Epithelial cell of esophagus (primary cell): ENCODE measurements around the gene CDH6.

ENCODE experiments used
- DNase-seq: peaks from one replicate; pipeline ENCODE4 v3.0.0; 2010; ENCODE audit warnings: low read depth
- H3K4me3 ChIP-seq: 2 replicates; pipeline ENCODE4 v1.5.1; 2011; ENCODE audit warnings: mild to moderate bottlenecking, low read length, control low read depth
- TF ChIP-seq, protein P1 (sequence below): IDR thresholded peaks from 2 replicates; pipeline ENCODE4 v1.5.1; 2011; ENCODE audit warnings: low read depth, mild to moderate bottlenecking, low read length, control low read depth, inconsistent platforms; ENCODE audit not compliant: insufficient read depth; ENCODE audit errors: missing control alignments

Gene CDH6

DNA sequence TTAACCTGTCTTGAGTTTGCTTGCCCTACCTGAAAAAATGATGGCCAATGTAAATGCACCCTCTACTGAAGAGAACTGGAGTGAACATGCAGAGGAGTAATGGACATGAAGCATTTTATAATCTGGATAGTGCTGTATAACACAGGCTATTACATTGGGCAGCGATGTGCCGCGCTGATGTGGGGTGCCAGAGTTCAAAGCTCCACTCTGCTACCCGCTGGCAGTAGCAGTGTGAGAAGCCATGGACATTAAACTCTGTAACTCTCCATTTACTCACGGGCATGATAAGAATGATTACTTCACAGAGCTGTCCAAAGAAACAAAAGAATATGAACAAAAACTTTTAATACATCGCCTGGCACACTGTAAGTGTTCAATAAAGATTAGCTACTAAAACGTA, 7.5 kb upstream of the CDH6 start:
- DNase-seq: no peak
- TF ChIP-seq, protein P1, sequence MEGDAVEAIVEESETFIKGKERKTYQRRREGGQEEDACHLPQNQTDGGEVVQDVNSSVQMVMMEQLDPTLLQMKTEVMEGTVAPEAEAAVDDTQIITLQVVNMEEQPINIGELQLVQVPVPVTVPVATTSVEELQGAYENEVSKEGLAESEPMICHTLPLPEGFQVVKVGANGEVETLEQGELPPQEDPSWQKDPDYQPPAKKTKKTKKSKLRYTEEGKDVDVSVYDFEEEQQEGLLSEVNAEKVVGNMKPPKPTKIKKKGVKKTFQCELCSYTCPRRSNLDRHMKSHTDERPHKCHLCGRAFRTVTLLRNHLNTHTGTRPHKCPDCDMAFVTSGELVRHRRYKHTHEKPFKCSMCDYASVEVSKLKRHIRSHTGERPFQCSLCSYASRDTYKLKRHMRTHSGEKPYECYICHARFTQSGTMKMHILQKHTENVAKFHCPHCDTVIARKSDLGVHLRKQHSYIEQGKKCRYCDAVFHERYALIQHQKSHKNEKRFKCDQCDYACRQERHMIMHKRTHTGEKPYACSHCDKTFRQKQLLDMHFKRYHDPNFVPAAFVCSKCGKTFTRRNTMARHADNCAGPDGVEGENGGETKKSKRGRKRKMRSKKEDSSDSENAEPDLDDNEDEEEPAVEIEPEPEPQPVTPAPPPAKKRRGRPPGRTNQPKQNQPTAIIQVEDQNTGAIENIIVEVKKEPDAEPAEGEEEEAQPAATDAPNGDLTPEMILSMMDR: no peak
- H3K4me3 ChIP-seq: no peak overlapping the region

DNA sequence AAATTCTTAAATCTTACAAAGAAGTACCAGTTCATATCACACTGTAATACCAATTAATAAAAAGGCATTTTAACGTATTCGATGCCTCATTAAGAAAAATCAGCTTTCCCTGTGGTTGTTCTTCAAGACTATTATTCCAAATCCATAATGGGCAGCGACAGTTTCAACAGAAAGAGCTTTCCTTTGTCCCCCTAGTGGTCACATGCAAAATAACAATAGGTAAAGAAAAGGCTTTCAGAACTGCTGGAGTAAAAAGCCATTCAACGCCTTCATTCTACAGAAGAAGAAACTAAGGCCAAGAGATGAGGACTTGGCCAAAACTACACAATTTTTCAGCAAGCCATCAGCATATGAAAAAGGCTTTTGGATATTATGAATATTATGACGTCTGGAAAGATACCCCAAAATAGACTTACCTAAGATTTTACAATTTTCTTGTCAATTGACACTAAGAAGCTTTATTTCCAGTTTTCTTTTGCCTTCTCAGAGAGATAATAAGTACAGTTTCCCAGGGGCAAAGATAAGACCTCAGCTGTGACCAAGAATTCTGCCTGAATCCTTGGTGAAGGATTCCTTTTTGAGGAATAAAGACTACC, 6.7 kb upstream of the CDH6 start:
- no peak overlapping the region for H3K4me3 ChIP-seq
- TF ChIP-seq, protein P1: peak; percentile 80
- peak; percentile 56 for DNase-seq

DNA sequence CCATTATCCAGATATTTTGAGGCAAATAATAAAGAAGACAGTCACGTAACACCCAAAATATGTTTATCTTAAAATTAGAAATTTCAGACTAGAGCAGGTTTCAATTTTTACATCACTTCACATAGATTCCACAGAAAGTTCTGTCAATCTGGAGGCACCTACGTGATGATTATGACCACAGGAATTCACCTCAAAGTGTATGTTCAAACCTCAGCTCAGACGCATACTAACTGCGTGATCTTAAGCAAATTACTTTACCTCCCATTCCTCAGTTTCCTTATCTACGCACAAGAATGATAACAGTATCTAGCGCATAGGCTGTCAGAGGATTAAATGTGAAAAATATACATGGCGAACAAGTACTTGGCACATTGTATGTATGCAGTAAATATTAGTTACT, 5.9 kb upstream of the CDH6 start:
- no peak overlapping the region for H3K4me3 ChIP-seq
- DNase-seq: no peak
- TF ChIP-seq, protein P1: no peak

DNA sequence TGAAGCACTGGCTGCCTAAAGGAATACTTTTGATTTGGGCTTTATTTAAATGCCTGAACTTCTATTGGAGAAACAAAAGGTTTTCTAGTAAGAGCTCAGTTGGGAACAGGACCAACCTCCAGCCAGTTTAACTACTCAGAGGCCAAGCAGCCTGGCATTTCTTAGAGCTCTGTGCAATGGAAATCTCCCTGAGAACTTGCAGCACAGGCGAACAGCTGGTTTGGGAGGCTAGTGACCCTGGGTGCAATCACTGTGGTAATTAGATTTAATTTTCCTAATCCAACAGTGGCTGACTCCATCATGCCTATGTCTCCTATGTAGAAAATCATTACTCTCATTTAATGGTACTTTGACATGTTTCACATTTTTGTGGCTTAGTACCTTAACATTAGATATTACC, 1.0 kb upstream of the CDH6 start:
- H3K4me3 ChIP-seq: no peak overlapping the region
- TF ChIP-seq, protein P1: no peak
- DNase-seq: no peak

DNA sequence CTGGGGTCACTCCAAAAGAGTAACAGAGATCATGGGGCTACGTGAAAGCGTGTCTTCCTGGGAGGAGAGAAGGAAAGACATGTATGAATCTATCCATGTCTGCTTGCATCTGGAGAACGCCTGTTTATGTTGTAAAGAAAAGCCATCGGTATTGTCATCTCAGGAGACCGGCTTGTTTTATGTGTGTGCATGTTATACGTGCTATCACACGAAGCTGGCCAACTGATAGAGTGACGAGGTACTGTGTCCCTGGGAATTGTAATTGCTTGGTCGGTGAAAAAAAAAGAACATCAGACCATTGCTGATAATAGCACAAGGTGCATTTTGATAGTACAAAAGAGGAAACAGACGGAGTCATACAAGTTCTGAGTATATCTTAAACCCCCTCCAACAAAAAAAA, 370 bp upstream of the CDH6 start:
- no peak overlapping the region for H3K4me3 ChIP-seq

DNA sequence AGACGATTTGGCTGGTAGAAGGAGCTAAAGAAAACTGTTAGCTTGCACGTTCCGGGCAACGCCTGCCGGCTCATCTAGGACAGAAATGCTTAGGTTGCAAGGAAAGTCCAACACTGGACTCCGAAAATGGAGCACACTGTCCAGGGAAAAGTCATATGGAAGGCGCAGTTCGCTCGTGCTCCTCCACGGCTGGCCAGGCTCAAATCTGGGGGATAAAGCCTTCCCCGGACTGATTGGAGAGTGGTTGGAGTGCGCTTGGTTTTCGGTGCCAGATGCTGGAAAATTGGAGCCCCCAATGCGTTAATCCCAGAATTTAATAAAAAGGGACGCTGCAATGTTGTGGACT, 955 bp downstream of the CDH6 start:
- TF ChIP-seq, protein P1: no peak
- peak overlapping the region; percentile 34 for H3K4me3 ChIP-seq
- no peak for DNase-seq

More for the DNA sequence above, 370 bp upstream of the CDH6 start:
- TF ChIP-seq, protein P1: no peak
- no peak for DNase-seq

DNA sequence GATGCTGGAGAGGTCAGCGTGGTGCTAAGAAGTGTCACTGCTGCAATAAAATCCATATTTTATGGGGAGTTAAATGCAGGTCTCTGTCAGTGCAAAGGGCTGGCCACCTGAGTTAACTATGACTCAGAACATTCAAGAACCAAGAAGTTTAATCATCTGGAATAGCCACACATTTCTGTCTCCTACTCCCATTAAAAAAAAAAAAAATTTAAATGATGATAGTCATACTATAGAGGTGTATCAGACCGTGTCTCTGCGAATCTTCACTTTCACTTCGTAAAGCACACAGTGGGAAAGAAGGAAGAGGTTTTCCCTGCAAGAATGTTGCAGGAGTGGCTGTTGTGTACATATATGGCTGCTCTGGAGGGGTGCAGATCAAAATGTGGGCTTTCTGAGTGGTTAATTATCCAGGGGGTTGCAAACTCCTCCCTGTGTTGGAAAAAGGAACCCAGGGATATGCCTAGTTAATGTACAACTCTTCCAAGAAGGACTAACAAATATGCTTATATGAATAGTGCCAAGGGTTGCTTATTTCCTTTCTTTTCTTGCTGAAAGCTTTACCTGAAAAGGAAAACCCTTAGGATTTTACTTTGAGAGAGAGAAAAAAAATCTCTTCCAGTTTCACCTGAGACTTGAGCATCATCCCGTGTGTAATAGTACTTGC, 1.5 kb downstream of the CDH6 start:
- TF ChIP-seq, protein P1: no peak
- DNase-seq: peak; percentile 40
- H3K4me3 ChIP-seq: peak overlapping the region; percentile 34
